Stimulated activated CD4-positive, alpha-beta T cell treated with anti-CD3 and anti-CD28 coated beads, Interleukin-15, amount 100 ng/mL, for 48 hours (primary cell): ENCODE results near the gene GAB1.

ENCODE experiments used
- DNase-seq, 2 donors: peaks; one replicate each; pipeline ENCODE4 v3.0.0-alpha.2; 2020; ENCODE audit warnings: low read depth in 2 of 2

GAB1 gene

DNA sequence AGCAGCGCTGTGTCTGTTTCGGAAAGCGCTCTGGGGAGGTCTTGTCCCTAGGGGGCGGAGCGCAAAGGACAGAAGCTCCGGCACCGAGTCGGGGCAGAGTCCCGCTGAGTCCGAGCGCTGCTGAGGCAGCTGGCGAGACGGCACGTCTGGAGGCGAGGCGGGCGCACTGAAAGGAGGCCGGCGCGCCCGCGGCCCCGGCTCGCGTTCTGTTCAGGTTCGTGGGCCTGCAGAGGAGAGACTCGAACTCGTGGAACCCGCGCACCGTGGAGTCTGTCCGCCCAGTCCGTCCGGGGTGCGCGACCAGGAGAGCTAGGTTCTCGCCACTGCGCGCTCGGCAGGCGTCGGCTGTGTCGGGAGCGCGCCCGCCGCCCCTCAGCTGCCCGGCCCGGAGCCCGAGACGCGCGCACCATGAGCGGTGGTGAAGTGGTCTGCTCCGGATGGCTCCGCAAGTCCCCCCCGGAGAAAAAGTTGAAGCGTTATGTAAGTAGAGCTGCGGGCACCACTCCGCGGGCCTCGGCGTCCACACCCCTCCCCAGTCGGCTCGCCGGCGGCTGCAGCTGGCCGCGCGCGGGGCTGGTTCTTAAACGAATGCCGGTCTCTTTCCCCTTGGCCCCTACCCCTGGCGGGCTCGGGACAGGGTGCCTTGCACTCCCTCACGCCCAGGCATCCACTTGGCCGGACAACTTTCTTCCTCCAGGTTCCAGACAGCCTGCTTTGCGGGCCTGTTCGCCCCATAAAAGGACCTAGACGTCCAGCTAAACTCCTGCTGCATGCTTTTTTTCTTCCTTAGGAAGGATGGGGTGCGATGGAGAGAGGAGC is at the start of gene GAB1:
GAB1 (plus strand) TSS at position 96 of the 819 bp plus-strand sequence; CDS start at position 409, 313 bp downstream.
- no peak for DNase-seq

DNA sequence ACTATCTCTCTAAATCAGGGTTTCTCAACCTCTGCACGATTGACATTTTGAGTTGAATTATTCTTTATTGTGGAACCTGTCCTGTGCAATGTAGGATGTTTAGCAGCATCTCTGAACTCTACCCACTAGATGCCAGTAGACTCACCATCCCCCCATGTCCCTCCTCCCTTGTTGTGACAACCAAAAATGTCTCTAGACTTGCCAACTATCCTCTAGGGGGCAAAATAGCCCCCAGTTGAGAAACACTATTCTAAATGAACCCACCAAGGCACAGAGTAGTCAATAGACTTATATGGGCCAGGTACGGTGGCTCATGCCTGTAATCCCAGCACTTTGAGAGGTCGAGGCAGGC is 49.1 kb upstream of the GAB1 start:
- no peak for DNase-seq

DNA sequence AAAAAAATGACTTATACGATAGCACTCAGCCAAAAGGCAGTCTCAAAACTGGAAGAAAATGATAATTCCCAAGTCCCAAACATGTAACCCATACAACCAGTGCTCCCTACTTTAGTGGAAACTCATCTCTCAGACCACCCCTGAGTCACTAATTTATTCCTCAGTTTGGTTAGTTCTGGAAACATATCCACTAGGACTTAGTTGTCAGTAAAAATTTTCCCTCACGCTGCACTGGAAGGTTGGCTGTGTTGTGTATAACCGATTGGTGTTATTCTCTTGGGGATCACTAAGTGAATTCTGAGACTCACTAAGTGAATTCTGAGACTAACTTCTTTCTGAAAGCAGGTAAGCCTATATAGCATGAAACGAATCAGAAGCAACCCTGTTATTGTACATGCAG is 48.5 kb upstream of the GAB1 start:
- DNase-seq, result no peak

DNA sequence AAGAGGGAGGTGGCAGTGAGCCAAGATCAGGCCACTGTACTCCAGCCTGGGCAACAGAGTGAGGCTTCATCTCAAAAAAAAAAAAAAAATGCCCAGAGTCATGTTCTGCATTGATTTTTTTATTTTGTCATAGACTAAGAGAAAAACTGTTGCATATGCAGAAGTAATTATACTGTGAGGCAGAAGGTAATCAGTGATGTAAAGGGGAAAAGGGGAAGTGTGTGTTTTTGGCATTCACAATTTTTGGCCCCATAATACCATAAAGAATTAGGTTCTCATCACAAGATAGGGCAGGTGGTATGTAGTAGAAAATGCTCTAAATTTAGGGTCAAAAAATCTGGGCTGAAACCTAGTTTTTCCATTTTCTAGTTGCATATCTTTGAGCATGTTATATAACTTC is 47.3 kb upstream of the GAB1 start:
- DNase-seq, result no peak

DNA sequence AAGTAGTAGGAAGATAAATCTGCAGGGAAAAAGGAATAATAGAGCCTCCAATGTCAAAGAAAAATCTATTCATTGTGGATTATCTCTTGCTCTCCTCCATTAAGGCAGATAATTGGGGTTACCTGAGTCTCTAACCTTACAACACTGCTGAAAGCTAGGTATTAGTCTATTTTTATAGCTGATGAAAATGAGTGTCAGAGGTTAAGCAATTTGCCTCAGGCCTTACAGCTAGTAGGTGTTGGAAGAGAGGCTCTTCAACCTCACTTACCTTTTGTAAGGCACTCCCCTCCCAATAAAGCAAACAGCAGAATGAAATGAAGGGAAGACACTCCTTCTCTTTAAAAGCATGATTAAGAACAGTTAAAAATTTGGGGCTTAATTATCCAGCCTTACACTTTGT is 45.4 kb upstream of the GAB1 start:
- no peak for DNase-seq

DNA sequence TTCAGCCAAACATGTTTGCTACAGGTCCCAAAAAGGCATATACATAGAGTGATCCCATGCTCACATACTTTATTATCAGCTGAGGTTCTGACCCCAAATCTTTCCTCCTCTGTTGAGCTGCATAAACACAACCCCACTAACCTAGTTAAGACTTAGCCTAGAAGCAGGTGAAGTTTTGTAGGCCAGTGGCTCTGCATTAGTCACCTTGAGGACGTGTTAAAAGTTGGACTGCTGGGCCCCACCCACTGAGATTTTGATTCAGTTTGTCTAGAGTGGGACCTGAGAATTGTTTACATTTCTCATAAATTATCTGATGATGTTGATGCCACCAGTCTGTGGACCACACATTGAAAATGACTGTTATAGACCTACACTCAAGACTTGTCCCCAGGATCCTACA is 43.8 kb upstream of the GAB1 start:
- DNase-seq, result no peak

DNA sequence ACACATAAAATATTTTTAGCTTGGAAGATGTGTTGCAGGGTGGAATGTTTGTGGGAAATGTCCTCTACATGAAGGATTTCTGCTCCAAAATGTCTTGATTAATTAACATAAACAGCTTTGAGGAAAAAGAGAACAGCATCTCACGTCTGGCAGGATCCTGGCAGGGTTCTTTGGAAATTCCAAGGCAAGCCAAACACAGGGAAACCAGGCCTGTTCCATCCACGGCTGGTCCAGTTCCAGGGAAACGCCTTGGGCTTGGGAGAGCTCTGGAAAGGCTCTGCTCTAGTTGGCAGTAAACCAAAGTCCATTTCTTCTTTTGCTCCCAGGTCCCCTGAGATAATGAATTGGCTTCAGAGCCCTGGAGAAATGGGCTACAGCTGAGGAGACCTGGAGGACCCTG is 42.4 kb upstream of the GAB1 start:
- DNase-seq, result no peak

DNA sequence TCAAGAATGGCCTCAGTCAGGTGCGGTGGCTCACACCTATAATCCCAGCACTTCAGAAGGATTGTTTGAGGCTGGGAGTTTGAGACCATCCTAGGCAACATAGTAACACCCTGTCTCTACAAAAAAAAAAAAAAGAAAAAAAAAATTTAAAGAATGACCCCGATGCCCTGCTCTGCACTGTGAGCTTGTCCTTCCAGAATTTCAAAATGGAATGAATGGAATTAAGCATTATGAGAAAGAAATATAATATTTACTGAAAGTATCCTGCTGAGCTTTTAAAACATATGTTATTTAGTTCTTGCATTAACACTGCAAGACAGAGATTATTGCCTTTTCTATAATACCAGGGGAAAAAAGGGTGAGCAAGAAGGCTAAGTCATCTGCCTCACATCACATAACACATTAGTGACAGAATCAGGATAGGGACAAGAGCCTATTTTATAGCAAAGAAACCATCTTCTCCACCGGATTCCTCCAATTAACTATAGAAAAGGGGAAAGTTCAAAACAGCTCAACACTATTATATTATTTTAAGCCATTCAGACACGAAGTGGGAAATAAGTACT is 41.9 kb upstream of the GAB1 start:
- DNase-seq, result no peak

DNA sequence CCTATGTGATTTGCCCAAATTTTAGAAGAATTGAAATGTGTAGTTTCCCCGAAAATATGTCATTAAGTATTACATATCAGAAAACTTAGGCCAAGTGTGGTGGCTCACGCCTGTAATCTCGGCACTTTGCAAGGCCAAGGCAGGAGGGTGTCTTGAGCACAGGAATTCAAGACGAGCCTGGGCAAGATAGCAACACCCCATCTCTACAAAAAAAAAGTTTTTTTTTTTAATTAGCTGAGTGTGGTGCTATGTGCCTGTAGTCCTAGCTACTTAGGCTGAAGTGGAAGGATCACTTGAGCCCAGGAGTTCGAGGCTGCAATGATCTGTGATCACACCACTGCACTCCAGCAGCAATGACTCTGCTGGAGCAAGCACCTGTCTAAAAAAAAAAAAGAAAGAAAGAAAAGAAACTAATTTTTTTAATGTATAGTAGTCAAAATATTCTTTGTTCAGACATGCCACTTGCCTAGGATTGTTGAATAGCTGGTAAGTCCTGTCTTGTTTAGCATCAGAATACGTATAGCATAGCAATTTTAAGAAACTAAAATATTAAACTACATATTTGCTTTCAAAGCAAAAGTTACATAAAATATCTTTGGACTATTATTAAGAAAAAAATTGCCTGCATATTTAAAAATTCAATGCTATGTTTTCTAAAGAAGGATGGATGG is 40.1 kb upstream of the GAB1 start:
- no peak for DNase-seq

DNA sequence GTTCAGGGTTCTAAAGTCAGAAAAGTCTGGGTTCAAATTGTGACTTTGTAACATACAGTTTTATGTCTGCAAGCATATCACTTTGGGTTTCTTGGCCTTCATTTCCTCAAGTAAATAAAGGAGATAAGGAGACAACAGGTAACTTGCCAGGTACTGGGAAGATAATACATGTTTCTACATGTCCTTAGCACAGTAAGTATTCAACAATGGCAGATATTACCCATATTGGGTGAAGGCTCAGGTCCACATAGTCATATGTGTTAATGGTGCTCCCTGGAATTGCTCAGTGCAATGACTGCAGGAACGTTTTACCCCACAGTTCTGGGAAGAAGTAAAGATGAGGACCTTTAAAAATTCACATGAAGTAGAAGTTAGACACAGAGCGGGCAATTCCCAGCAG is 35.8 kb upstream of the GAB1 start:
- no peak for DNase-seq

DNA sequence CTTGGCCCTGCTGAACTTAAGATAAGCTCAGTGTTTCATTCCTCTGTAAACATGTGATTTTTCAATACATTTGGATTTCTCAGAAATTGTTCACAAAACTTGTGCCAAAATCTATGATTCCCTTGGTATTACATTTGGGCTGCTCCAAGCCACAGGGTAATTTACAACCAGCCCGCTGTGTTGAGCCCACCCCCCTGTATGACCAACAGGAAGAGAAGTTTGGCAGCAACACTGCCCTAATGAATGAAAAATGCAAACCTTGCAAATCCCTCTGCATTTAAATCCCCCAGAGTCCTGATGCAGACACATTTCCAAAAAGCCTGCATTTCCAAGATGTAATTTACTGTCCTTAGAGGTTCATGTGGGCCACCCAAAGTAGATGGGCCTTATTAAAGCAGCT is 34.1 kb upstream of the GAB1 start:
- no peak for DNase-seq

DNA sequence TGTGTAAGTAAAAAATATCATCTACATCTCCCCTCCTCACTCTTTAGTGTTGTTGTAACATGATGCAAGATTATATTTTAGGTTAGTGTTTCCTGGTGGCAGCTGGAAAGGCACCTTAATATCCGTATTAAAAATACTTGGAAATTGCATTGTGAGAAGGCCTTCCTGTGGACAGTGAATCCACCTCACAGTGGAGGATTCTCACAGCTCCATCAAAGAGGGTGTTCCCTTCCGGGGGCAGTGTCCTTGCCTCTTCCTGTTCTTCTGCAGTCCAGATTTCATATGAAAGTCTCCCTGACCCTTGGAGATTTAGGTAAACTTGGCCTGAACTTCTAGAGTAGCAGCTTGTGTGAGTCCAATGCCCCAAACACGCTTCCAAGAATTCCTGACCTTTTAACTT is 29.9 kb upstream of the GAB1 start:
- no peak for DNase-seq

DNA sequence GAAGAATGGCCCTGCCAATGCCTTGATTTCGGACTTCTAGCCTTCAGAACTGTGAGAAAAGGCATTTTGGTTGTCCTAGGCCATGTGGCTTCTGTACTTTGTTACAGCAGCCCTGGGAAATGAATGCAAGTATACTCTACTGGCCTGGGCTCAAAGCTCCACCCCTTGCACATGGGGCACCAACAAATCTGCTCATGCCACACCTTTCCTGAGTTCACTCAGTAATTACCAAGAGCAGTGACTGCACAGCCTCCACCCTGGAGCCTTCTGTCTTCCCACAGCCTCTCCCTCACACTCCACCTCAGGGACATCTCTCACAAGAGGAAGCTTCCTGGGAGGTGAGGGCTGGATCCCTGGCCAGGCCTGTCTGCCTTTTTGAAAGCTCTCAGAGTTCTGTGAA is 29.1 kb upstream of the GAB1 start:
- DNase-seq, result no peak

DNA sequence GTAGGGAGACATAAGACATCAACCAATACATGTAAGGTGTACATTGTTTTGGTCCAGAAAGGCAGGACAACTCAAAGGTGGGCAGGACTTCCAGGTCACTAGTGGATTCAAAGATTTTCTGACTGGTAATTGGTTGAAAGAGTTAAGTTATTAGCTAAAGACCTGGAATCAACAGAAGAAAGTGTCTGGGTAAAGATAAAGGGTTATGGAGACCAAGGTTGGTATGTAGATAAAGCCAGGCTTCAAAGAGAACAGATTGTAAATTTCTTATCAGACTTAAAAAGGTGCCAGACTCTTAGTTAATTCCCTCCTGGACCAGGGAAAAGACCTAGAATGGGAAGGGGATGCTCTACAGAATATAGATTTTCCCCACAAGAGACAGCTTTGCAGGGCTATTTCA is 28.3 kb upstream of the GAB1 start:
- DNase-seq, result no peak

DNA sequence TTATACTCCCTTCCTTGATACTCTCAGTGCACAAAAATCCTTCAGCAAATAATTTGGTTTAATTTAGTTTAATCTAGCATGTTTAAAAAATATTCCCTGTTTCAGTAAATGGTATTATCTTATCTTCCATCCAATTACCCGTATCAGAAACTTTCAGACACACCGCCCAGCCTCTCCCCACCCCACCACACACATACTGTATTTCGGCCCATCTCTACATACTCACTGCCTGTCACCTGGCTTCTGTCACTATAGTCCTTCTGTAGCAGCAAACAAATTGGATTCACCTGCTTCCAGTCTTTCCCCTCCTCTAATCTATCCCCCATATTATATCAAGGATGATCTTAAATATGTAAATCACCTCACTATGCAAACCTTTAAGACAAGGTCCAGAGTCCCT is 24.8 kb upstream of the GAB1 start:
- DNase-seq, result no peak

DNA sequence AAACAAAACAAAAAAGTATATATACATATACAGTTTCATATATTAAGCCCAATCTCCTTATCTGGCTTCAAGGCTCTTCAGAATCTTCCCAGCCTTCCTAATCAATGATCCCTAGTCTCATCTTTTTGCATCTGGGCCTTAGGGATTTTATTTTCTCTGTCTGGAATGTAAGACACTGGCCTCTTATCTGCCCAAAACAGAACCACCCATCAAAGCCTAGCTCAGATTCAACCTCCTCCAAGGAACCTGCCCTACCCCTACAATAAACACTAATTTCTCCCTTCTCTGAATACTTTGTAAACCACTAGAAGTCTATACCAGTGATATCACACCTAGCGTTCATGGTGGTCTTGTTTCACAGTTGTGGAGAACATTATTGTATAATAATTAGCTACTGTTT is 23.2 kb upstream of the GAB1 start:
- no peak for DNase-seq

DNA sequence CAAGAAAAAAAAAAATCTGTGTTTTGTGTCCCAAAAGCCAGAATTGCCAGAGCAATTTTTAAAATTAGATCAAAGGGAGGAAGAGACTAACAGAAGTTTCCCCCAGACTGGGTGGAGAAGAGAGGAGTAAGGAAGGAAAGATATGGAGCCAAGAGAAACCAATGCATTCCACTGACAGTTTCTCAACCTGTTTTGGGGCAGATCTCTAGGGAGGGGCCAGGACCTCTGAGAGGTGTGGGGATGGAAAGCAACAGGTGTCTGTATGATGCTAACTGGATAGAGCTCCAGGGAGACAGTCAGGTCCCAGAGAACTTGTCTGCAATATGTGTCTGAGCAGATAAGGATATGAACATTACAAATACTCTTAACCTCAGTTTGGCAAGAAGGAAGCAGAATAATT is 22.7 kb upstream of the GAB1 start:
- no peak for DNase-seq

DNA sequence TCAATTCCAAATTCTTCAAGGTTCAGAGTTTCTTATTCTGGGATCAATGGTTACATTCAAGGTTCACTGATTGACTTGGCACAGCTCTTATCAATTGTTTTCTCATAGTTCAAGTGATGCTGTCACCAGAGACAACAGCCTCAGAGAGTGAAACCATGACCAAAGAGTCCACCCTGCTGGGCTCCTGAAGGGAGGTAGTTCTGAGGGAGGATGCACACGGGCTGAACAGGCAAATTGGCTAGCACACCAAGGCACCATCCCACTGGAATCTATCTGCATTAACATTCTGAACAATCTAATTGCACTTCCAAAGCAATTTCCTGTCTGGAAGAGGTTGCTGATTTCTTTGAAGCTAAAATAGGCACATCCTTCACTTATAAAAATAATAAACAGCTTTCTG is 16.6 kb upstream of the GAB1 start:
- no peak for DNase-seq

DNA sequence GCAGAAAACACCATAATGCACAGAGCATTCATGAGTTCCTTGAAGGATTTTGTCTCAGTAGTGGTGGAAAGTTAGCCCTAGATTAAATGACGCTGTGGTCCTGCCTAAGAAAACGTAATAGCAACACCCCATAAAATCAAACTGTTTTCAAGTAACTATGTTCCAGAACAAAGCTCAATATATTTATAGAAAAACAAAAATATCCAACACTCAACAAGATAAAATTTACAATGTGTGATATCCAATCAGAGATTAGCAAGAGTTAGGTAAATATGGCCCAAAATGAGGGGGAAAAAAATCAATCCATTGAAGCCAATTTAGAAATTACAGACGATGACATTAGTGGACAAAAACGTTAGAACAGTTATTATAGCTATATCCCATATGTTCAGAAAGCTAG is 9.9 kb upstream of the GAB1 start:
- DNase-seq, result no peak

DNA sequence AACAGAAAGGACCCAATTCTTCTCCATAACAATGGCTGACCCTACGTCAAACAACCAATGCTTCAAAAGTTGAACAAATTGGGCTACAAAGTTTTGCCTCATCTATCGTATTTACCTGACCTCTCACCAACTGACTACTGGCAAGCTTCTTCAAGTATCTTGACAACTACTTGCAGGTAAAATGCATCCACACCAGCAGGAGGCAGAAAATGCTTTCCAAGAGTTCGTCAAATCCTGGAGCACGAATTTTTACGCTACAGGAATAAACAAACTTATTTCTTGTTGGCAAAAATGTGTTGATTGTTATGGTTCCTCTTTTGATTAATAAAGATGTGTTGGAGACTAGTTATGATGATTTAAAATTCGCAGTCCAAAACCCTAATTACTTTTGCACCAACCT is 6.7 kb upstream of the GAB1 start:
- no peak for DNase-seq

DNA sequence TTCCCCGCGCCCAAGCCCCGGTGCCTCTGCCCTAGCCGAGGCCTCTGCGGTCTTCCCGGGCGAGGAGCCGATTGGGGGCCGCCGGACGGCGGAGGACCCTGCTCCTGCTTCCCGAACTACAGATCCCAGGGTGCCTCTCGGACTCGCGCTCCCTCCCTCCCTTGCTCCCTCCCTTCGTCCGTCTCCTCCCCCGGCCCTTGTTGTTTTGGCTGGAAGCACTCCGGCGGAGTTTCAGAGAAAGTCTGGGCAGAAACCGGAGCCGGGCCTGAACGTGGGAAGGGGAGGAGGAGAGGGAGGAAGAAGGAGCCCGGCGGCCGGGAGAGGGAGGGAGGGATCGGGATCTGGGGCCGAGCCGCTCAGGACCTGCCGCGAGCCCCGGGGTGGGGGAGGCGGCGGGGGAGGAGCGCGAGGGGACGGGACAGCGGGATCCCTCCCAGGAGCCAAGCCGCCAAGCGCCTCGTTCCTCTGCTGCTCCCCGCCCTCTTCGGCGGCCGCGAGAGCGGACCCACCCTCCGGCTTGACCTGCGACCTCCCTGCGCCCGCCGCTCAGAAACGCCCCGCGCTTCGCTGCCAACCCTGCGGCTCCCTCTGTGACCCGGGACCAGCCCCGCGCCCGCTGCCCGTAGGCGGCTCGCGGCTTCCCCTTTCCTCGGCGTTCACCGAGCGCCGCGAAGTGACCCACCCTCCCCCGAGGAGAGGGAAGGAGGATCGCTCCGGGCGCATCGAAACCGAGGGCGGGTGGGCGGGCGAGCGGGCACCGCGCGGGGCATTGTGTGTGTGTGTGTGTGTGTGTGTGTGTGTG is 496 bp upstream of the GAB1 start:
- no peak for DNase-seq

DNA sequence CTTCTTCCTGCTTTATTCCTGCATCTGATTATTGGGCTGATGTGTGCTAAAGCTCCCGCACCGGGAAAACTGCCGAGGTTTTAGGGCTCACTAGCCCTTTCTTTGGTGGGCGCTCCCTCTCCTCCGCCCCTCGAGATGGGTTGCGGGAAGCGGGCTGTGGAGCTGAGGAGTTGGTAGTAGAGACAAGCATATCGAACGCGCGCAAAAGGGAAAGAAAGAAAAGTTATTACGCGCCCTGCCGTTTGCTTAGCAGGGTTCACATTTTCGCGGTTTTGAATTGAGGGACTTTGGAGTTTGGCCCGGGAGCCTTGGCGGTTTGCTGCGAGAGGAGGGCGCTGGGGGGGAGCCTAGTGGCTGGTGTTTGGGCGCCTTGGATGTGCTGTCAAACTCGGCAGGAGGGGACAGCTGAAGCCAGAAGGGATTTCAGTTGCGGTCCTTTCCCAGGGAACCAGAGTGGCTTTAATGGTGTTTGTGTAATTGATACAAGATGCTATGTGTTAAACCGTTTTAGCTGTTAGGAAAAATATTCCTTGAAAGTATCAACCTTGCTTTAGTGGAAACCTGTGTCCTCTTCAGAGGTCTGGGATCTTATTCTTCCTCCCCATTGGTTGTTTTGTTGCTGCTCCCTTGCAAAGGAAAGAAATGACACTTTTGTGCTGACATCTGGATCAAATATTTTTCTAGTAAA is 1.1 kb downstream of the GAB1 start:
- no peak for DNase-seq
